ENCODE measurements around the gene ATRX.

Gene ATRX

DNA sequence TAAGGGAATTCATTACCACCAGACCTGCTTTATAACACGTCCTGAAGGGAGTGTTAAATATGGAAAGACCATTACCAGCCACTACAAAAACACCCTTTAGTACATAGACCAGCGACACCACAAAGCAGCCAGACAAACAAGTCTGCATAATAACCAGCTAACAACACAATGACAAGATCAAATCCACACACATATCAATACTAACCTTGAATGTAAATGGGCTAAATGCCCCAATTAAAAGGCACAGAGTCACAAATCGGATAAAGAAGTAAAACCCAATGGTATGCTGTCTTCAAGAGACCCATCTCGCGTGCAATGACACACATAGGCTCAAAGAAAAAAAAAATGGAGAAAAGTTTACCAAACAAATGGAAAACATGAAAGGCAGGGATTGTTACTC, 302.0 kb downstream of the ATRX start:
- DNase-seq = no peak

DNA sequence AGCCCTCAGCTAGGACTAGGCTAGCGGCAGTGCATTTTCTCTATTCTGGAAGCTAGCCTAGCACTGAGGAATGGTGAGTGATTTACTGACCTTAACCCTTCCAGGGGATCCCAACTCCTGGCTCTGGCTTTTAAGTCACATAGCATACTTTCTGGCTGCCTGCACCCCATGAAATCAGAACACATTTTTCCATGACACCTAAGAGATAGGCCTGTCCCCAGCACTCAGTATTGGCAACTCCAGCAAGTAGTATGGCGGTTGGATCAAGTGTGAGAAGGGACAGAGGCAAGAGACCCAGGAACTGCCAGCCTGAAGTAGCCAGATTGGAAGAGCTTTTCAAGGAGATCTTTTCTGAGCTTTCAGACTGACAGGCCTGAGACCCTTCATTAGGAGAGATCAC, 330.6 kb downstream of the ATRX start:
- DNase-seq = no peak

Data from suppressor macrophage treated with lipopolysaccharide for 4 hours (primary cell).